Measurements from ENCODE around the gene FBXO44. TPM values are rescaled to one million over a fixed set of nuclear protein-coding genes. Genes with fewer than 3 reads are reported as not detected.

Gene FBXO44
- total RNA-seq (2022; extraction: Qiagen RNA extraction; ENCODE audit: low read depth) = 13.9 to 17.8 TPM (median 17.2 TPM) in 5 replicates

GRCh38 chr1:11654137-11654938, at the start of gene FBXO44, which contains the start of gene FBXO2:
FBXO44 (plus strand) TSS chr1:11654877; CDS start chr1:11655836, 959 bp downstream.
FBXO2 (minus strand) TSS chr1:11654429; CDS start chr1:11654340, 89 bp downstream.

GRCh38 chr1:11681071-11681771, 26.5 kb downstream of the FBXO44 start, which contains the start of gene MAD2L2:
MAD2L2 (minus strand) TSS chr1:11681148; CDS start chr1:11680601, 547 bp downstream.

GRCh38 chr1:11691302-11691914, 36.7 kb downstream of the FBXO44 start, which contains the start of gene DRAXIN:
DRAXIN (plus strand) TSS chr1:11691710; CDS start chr1:11706259, 14,549 bp downstream.

Other genes starting within 250 kb of the FBXO44 start
- 0.18 to 0.24 TPM (median 0.21 TPM) in 5 replicates for gene DISP3, start 175.7 kb upstream of the FBXO44 start, total RNA-seq (2022; extraction: Qiagen RNA extraction; ENCODE audit: low read depth)
- 7.6 to 9.4 TPM (median 9.2 TPM) in 5 replicates for gene FBXO2, start 448 bp upstream of the FBXO44 start, total RNA-seq (2022; extraction: Qiagen RNA extraction; ENCODE audit: low read depth)
- 5.8 to 9.2 TPM (median 8.8 TPM) in 5 replicates for gene FBXO6, start 9.3 kb downstream of the FBXO44 start, total RNA-seq (2022; extraction: Qiagen RNA extraction; ENCODE audit: low read depth)
- gene MAD2L2, start 26.3 kb downstream of the FBXO44 start, total RNA-seq (2022; extraction: Qiagen RNA extraction; ENCODE audit: low read depth) = 46.3 to 55.1 TPM (median 49.4 TPM) in 5 replicates
- 0.09 to 0.23 TPM (median 0.17 TPM) in 5 replicates for gene DRAXIN, start 36.8 kb downstream of the FBXO44 start, total RNA-seq (2022; extraction: Qiagen RNA extraction; ENCODE audit: low read depth)
- 80.0 to 102 TPM (median 89.8 TPM) in 5 replicates for gene AGTRAP, start 81.3 kb downstream of the FBXO44 start, total RNA-seq (2022; extraction: Qiagen RNA extraction; ENCODE audit: low read depth)
- not detected in 5 replicates for gene C1orf167, start 107.3 kb downstream of the FBXO44 start, total RNA-seq (2022; extraction: Qiagen RNA extraction; ENCODE audit: low read depth)
- 4.6 to 5.6 TPM (median 4.8 TPM) in 5 replicates for gene MTHFR, start 151.1 kb downstream of the FBXO44 start, total RNA-seq (2022; extraction: Qiagen RNA extraction; ENCODE audit: low read depth)
- 5.5 to 6.8 TPM (median 6.3 TPM) in 5 replicates for gene CLCN6, start 151.3 kb downstream of the FBXO44 start, total RNA-seq (2022; extraction: Qiagen RNA extraction; ENCODE audit: low read depth)
- not detected in 5 replicates for gene NPPA, start 192.9 kb downstream of the FBXO44 start, total RNA-seq (2022; extraction: Qiagen RNA extraction; ENCODE audit: low read depth)
- 0.13 to 0.32 TPM in 2 of 5 replicates, not detected in the others for gene NPPB, start 204.1 kb downstream of the FBXO44 start, total RNA-seq (2022; extraction: Qiagen RNA extraction; ENCODE audit: low read depth)